SU-DHL-6 (cell line): Measurements from ENCODE around the gene SEZ6L.

Source experiments
- H2AFZ ChIP-seq: fragments of 200-600 bp; sonication (generic); 2 replicates; pipeline ENCODE4 v1.6.1; 2014; ENCODE audit warnings: low read depth, mild to moderate bottlenecking, moderate library complexity, mixed read lengths, antibody characterized with exemption, low read length; ENCODE audit not compliant: severe bottlenecking
- H3F3A ChIP-seq: fragments of 200-600 bp; shearing (Covaris generic); 2 replicates; pipeline ENCODE4 v1.6.0; 2016; ENCODE audit warnings: antibody characterized with exemption, mild to moderate bottlenecking; ENCODE audit not compliant: insufficient read depth
- H3K27ac ChIP-seq: fragments of 200-600 bp; sonication (generic); 2 replicates; pipeline ENCODE4 v1.5.1; 2016; ENCODE audit warnings: low read depth, mild to moderate bottlenecking, low read length, moderate library complexity, mixed read lengths
- H3K27me3 ChIP-seq: fragments of 200-600 bp; sonication (generic), shearing (Covaris generic); 2 replicates; pipeline ENCODE4 v1.6.0; 2014; ENCODE audit warnings: mild to moderate bottlenecking, low read length
- H3K36me3 ChIP-seq: fragments of 200-600 bp; sonication (generic); 2 replicates; pipeline ENCODE4 v1.6.1; 2014; ENCODE audit warnings: mild to moderate bottlenecking, low read length, mixed read lengths
- H3K4me2 ChIP-seq: fragments of 300-600, 200-600 bp; shearing (Covaris generic), sonication (generic); 2 replicates; pipeline ENCODE4 v1.6.0; 2014; ENCODE audit warnings: low read length, low read depth, mild to moderate bottlenecking; ENCODE audit not compliant: poor library complexity, severe bottlenecking
- H3K4me3 ChIP-seq: fragments of 200-600 bp; sonication (generic); 2 replicates; pipeline ENCODE4 v1.5.1; 2014; ENCODE audit warnings: antibody characterized with exemption, low read length, mild to moderate bottlenecking, mixed read lengths; ENCODE audit not compliant: insufficient read depth, poor library complexity, severe bottlenecking
- H3K79me2 ChIP-seq: fragments of 200-600 bp; sonication (generic); 2 replicates; pipeline ENCODE4 v1.6.1; 2014; ENCODE audit warnings: mild to moderate bottlenecking, low read length, moderate library complexity; ENCODE audit not compliant: insufficient read depth
- H3K9ac ChIP-seq: fragments of 200-600 bp; sonication (generic); 2 replicates; pipeline ENCODE4 v1.7.0; 2014; ENCODE audit warnings: mild to moderate bottlenecking, low read length
- H3K9me2 ChIP-seq: fragments of 200-600 bp; sonication (generic); replicated peaks from 2 replicates; pipeline ENCODE4 v1.6.1; 2014; ENCODE audit warnings: low read length; ENCODE audit not compliant: insufficient read depth
- H3K9me3 ChIP-seq: fragments of 200-600 bp; sonication (generic); 2 replicates; pipeline ENCODE4 v1.6.1; 2014; ENCODE audit warnings: low read length, mixed read lengths; ENCODE audit not compliant: insufficient read depth
- H4K20me1 ChIP-seq: fragments of 200-600 bp; sonication (generic); 2 replicates; pipeline ENCODE4 v1.6.1; 2014; ENCODE audit warnings: low read depth, mild to moderate bottlenecking, antibody characterized with exemption, low read length, moderate library complexity, mixed read lengths
- CTCF ChIP-seq: fragments of 200-600 bp; sonication (generic); IDR thresholded peaks from one replicate; pipeline ENCODE4 v1.5.1; 2017; ENCODE audit warnings: antibody characterized with exemption, mild to moderate bottlenecking, low read length, moderate library complexity; ENCODE audit not compliant: insufficient read depth, poor library complexity, severe bottlenecking
- EZH2phosphoT487 ChIP-seq: fragments of 200-600 bp; sonication (generic), shearing (Covaris generic); conservative IDR thresholded peaks from 2 replicates; pipeline ENCODE4 v1.6.1; 2018; ENCODE audit warnings: mild to moderate bottlenecking, antibody characterized with exemption, low read length, moderate library complexity, mixed read lengths

The SEZ6L gene

GRCh38 chr22:26264162-26264561 is 94.9 kb downstream of the SEZ6L start:
- no peaks in the 10 kb centered on the region for H3K9me2 ChIP-seq
- H3K36me3 ChIP-seq, result no peaks in the 10 kb centered on the region
- no peak overlapping the region for H2AFZ ChIP-seq
- H3K79me2 ChIP-seq, result no peaks in the 10 kb centered on the region
- no peaks in the 10 kb centered on the region for H4K20me1 ChIP-seq
- no peaks in the 10 kb centered on the region for H3K27me3 ChIP-seq
- H3F3A ChIP-seq, result no peaks in the 10 kb centered on the region
- H3K27ac ChIP-seq, result no peak overlapping the region
- TF ChIP-seq EZH2phosphoT487 (no peak), CTCF (no peak)
- no peak overlapping the region for H3K9ac ChIP-seq
- H3K9me3 ChIP-seq, result no peaks in the 10 kb centered on the region
- no peak overlapping the region for H3K4me3 ChIP-seq
- no peak overlapping the region for H3K4me2 ChIP-seq

- Histone ChIP-seq H4K20me1 (no peaks in the 10 kb centered on the region), H3K79me2 (no peaks in the 10 kb centered on the region), H3K27ac (no peak overlapping the region), H3K4me3 (no peak overlapping the region), H3K36me3 (no peaks in the 10 kb centered on the region), H3K27me3 (no peaks in the 10 kb centered on the region), H3K4me2 (no peak overlapping the region), H3K9ac (no peak overlapping the region), H2AFZ (no peak overlapping the region), H3K9me3 (no peaks in the 10 kb centered on the region), H3F3A (no peaks in the 10 kb centered on the region), H3K9me2 (no peaks in the 10 kb centered on the region)
- no peak for TF ChIP-seq EZH2phosphoT487
- no peak for TF ChIP-seq CTCF
Observed at GRCh38 chr22:26265281-26265680, 96.0 kb downstream of the SEZ6L start.

GRCh38 chr22:26265909-26266308 is 96.6 kb downstream of the SEZ6L start:
- H3K9me2 ChIP-seq, result no peaks in the 10 kb centered on the region
- no peaks in the 10 kb centered on the region for H3K36me3 ChIP-seq
- no peak overlapping the region for H3K27ac ChIP-seq
- no peak overlapping the region for H3K9ac ChIP-seq
- H2AFZ ChIP-seq, result no peak overlapping the region
- no peaks in the 10 kb centered on the region for H3F3A ChIP-seq
- TF ChIP-seq EZH2phosphoT487 (no peak), CTCF (no peak)
- H3K4me3 ChIP-seq, result no peak overlapping the region
- no peaks in the 10 kb centered on the region for H3K9me3 ChIP-seq
- no peak overlapping the region for H3K4me2 ChIP-seq
- no peaks in the 10 kb centered on the region for H4K20me1 ChIP-seq
- H3K79me2 ChIP-seq, result no peaks in the 10 kb centered on the region
- H3K27me3 ChIP-seq, result no peaks in the 10 kb centered on the region

- Histone ChIP-seq H4K20me1 (no peaks in the 10 kb centered on the region), H3F3A (no peaks in the 10 kb centered on the region), H3K27ac (no peak overlapping the region), H2AFZ (no peak overlapping the region), H3K27me3 (no peaks in the 10 kb centered on the region), H3K4me3 (no peak overlapping the region), H3K9me2 (no peaks in the 10 kb centered on the region), H3K9ac (no peak overlapping the region), H3K36me3 (no peaks in the 10 kb centered on the region), H3K4me2 (no peak overlapping the region), H3K9me3 (no peaks in the 10 kb centered on the region), H3K79me2 (no peaks in the 10 kb centered on the region)
- TF ChIP-seq CTCF (no peak), EZH2phosphoT487 (no peak)
Observed at GRCh38 chr22:26267856-26268255, 98.6 kb downstream of the SEZ6L start.
